ENCODE data around the gene GIT1.

GRCh38 chr17:29555840-29556239 is 33.6 kb downstream of the GIT1 start:
- TF ChIP-seq POLR2AphosphoS5 (IDR thresholded peaks at IDR 0.05) (no peak), CTCF (IDR thresholded peaks at IDR 0.05) (no peak), POLR2A (IDR thresholded peaks at IDR 0.05) (no peak)
